Measurements from ENCODE around the gene SURF6.

- TF ChIP-seq POLR2AphosphoS5 (IDR thresholded peaks at IDR 0.05; ENCODE audit: low read depth, low read length) (no peak), CTCF (IDR thresholded peaks at IDR 0.05; ENCODE audit: control extremely low read depth in 1 of 3, insufficient read depth in 1 of 3, low read depth in 1 of 3, low read length in 3 of 3) (no peak), KDM5A (IDR thresholded peaks at IDR 0.05; ENCODE audit: low read length) (no peak), SUZ12 (IDR thresholded peaks at IDR 0.05; ENCODE audit: low read length) (no peak), TAF1 (IDR thresholded peaks at IDR 0.05; ENCODE audit: low read depth, low read length) (no peak), RBBP5 (IDR thresholded peaks at IDR 0.05; ENCODE audit: borderline replicate concordance, low read depth, low read length) (no peak), CHD1 (IDR thresholded peaks at IDR 0.05; ENCODE audit: low read depth, low read length) (no peak)
- TF ChIP-seq, protein P1, sequence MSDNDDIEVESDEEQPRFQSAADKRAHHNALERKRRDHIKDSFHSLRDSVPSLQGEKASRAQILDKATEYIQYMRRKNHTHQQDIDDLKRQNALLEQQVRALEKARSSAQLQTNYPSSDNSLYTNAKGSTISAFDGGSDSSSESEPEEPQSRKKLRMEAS (IDR thresholded peaks at IDR 0.05) = no peak; the same call in 1 of the 2 replicates
Observed at GRCh38 chr9:133306242-133307204, 29.5 kb downstream of the SURF6 start.
